ENCODE results near the gene PICK1. TPM values are rescaled to one million over a fixed set of nuclear protein-coding genes. Genes with fewer than 3 reads are reported as not detected.

PICK1 gene
- total RNA-seq, 1 donor = 14.2 TPM

- TF ChIP-seq, protein P1, sequence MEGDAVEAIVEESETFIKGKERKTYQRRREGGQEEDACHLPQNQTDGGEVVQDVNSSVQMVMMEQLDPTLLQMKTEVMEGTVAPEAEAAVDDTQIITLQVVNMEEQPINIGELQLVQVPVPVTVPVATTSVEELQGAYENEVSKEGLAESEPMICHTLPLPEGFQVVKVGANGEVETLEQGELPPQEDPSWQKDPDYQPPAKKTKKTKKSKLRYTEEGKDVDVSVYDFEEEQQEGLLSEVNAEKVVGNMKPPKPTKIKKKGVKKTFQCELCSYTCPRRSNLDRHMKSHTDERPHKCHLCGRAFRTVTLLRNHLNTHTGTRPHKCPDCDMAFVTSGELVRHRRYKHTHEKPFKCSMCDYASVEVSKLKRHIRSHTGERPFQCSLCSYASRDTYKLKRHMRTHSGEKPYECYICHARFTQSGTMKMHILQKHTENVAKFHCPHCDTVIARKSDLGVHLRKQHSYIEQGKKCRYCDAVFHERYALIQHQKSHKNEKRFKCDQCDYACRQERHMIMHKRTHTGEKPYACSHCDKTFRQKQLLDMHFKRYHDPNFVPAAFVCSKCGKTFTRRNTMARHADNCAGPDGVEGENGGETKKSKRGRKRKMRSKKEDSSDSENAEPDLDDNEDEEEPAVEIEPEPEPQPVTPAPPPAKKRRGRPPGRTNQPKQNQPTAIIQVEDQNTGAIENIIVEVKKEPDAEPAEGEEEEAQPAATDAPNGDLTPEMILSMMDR (IDR thresholded peaks at IDR 0.05; ENCODE audit: insufficient read depth, low read depth, low read length) = peak; percentile 75
- peak; percentile 68 for DNase-seq (ENCODE audit: low read depth)
- H3K4me3 ChIP-seq (ENCODE audit: low read depth, low read length) = no peak overlapping the region
Measured at GRCh38 chr22:38051900-38052862, 5.0 kb upstream of the PICK1 start.

GRCh38 chr22:38062791-38063190, 5.6 kb downstream of the PICK1 start:
- DNase-seq (ENCODE audit: low read depth) = no peak
- H3K4me3 ChIP-seq (ENCODE audit: low read depth, low read length) = no peak overlapping the region
- TF ChIP-seq, protein P1 (IDR thresholded peaks at IDR 0.05; ENCODE audit: insufficient read depth, low read depth, low read length) = no peak

- DNase-seq (ENCODE audit: low read depth) = no peak
- TF ChIP-seq, protein P1 (IDR thresholded peaks at IDR 0.05; ENCODE audit: insufficient read depth, low read depth, low read length) = no peak
- no peak overlapping the region for H3K4me3 ChIP-seq (ENCODE audit: low read depth, low read length)
Measured at GRCh38 chr22:38065539-38065938, 8.3 kb downstream of the PICK1 start.

DNA sequence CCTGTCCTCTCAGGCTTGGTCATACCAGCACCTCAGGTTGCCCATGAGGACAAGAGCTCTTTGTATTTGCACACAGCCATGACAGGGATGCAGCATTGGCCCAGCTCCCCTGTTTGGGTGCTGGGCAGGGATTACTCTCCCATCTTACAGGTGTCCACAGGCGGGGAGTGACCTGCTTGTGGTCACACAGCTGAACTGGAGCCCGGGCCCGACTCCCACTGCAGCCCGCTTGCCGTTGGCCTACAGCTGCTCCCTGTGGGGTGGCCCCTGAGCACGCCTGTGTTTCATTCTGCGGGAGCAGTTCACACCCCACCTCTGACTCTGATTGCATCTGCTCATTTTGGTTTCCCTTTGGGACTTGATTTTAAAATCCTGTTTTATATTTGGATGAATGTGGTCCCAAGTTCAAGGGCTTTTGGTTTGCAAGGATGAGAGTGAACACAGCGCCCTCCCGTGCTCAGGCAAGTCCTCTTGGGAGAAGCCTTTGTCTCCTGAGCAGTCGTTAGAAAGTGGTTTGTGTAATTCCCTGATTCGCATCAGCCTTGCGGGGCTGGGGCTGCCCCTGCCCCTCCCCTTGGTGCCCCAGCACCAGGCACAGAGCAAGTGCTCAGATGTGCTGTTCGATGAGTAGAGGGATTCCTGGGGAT, 9.3 kb downstream of the PICK1 start:
- TF ChIP-seq, protein P1 (IDR thresholded peaks at IDR 0.05; ENCODE audit: insufficient read depth, low read depth, low read length) = no peak
- DNase-seq (ENCODE audit: low read depth) = no peak

DNA sequence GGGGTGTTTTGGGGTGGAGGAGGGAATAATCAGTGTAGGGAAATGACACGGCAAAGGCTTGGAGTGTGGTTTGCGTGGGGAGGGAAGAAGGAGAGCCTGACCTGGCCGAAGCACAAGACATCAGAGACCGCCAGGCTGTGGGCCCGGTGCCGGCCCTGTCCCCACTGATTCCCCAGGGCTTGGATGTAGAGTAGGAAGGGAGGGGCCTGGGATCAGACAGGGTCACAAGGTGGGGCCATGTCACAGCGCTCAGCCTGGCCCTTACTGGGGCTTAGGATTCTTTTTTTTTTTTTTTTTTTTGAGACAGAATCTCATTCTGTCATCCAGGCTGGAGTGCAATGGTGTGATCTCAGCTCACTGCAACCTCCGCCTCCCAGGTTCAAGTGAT, 9.8 kb downstream of the PICK1 start:
- TF ChIP-seq, protein P1 (IDR thresholded peaks at IDR 0.05; ENCODE audit: insufficient read depth, low read depth, low read length) = no peak
- no peak overlapping the region for H3K4me3 ChIP-seq (ENCODE audit: low read depth, low read length)
- DNase-seq (ENCODE audit: low read depth) = no peak

More for the DNA sequence above, 9.3 kb downstream of the PICK1 start:
- no peak overlapping the region for H3K4me3 ChIP-seq (ENCODE audit: low read depth, low read length)

DNA sequence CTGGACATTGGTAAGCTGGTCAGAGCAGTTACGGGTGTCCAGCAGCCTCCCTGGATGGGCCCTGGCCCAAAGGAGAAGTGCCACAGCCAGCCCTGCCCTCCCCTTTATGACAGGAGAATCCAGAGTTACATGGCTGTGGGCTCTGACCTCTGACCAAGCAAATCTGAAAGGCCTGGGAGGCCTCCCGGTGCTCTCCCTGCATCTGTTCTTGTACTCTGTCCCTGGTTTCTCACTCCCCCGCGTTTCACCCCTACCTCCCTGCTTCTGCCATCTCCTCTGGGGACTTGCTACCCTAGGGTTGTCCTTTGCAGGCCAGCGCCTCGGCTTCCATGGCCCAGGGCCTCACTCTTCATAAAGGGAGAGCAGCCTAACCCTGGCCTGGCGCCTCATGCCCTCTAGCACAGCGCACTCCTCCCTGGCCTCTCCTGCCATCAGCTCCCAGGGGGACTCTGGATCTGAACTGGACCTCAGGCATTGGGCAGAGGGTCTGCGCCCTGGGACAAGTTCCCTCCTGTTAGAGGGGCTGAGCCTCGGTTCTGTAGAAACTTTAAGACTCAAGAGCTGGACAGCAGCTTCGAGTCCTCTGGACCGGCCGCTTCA, 10.7 kb downstream of the PICK1 start:
- H3K4me3 ChIP-seq (ENCODE audit: low read depth, low read length) = no peak overlapping the region
- no peak for DNase-seq (ENCODE audit: low read depth)
- TF ChIP-seq, protein P1 (IDR thresholded peaks at IDR 0.05; ENCODE audit: insufficient read depth, low read depth, low read length) = no peak

Measured in fibroblast of villous mesenchyme (primary cell).